ENCODE results near the gene SPOCK2. TPM values are rescaled to one million over a fixed set of nuclear protein-coding genes. Genes with fewer than 3 reads are reported as not detected.
A peak's percentile ranks its signal among the peaks of the same experiment; 100 is the strongest.

SPOCK2 gene
- total and polyA plus RNA-seq, 9 donors, result 1.4 to 77.7 (median 8.7) TPM

GRCh38 chr10:72122221-72122620 lies 33.9 kb upstream of the SPOCK2 start:
- WGBS, 3 donors, result 87 to 96% (median 92%) methylated on average over 4 of the region's 4 CpGs
- Histone ChIP-seq H3K9me3 (no peaks in the 10 kb centered on the region), H3K4me3 (no peak overlapping the region), H3K27ac (no peak overlapping the region), H3K27me3 (no peaks in the 10 kb centered on the region), H3K4me1 (ENCODE audit: insufficient read depth) (peaks cover 1% of the 10 kb centered on the region), H3K36me3 (no peaks in the 10 kb centered on the region)
- intact Hi-C loops (cut with DNase I), result loop anchor here in 1 of 4 donors (10.0 kb wide), 1 partner anchor 223 kb away; no protein-coding TSS in a partner anchor
- no peak for TF ChIP-seq POLR2A (IDR thresholded peaks at IDR 0.05)
- DNase-seq, result no peak

GRCh38 chr10:72121389-72121788 lies 33.0 kb upstream of the SPOCK2 start:
- no peaks in the 10 kb centered on the region for H3K27me3 ChIP-seq
- TF ChIP-seq POLR2A (IDR thresholded peaks at IDR 0.05) (no peak), CTCF (IDR thresholded peaks at IDR 0.05) (no peak), EP300 (IDR thresholded peaks at IDR 0.05) (no peak)
- H3K9me3 ChIP-seq, result no peaks in the 10 kb centered on the region
- H3K36me3 ChIP-seq, result no peaks in the 10 kb centered on the region
- no peak for DNase-seq
- WGBS, 3 donors, result 93 to 97% (median 96%) methylated on average over 1 of the region's 1 CpG
- intact Hi-C loops (cut with DNase I), result loop anchor here in 1 of 4 donors (10.0 kb wide), 1 partner anchor 223 kb away; no protein-coding TSS in a partner anchor
- no peak overlapping the region for H3K27ac ChIP-seq
- no peak overlapping the region for H3K4me3 ChIP-seq
- peaks cover 1% of the 10 kb centered on the region for H3K4me1 ChIP-seq (ENCODE audit: insufficient read depth)

- no peak for DNase-seq
- Histone ChIP-seq H3K4me1 (ENCODE audit: insufficient read depth) (peaks cover 2% of the 10 kb centered on the region), H3K36me3 (no peaks in the 10 kb centered on the region), H3K27ac (no peak overlapping the region), H3K4me3 (no peak overlapping the region), H3K9me3 (no peaks in the 10 kb centered on the region), H3K27me3 (no peaks in the 10 kb centered on the region)
- TF ChIP-seq EP300 (IDR thresholded peaks at IDR 0.05) (no peak), CTCF (IDR thresholded peaks at IDR 0.05) (no peak), POLR2A (IDR thresholded peaks at IDR 0.05) (no peak)
- WGBS, 3 donors, result 96 to 99% (median 96%) methylated on average over 2 of the region's 2 CpGs
- intact Hi-C loops (cut with DNase I), result loop anchor here in 2 of 4 donors (5.0 kb wide), 2 partner anchors 221 to 1184 kb away; no protein-coding TSS in a partner anchor
These were observed 28.0 kb upstream of the SPOCK2 start for GRCh38 chr10:72116372-72116771.

- H3K36me3 ChIP-seq, result no peaks in the 10 kb centered on the region
- peaks cover 3% of the 10 kb centered on the region for H3K4me1 ChIP-seq (ENCODE audit: insufficient read depth)
- H3K27me3 ChIP-seq, result no peaks in the 10 kb centered on the region
- H3K9me3 ChIP-seq, result no peaks in the 10 kb centered on the region
- no peak overlapping the region for H3K4me3 ChIP-seq
- H3K27ac ChIP-seq, result peak overlapping the region in 1 of 2 donors; percentile 21
- no peak for DNase-seq
- no peak for TF ChIP-seq CTCF (IDR thresholded peaks at IDR 0.05)
- 39 to 62% (median 58%) methylated on average over 2 of the region's 2 CpGs for WGBS, 3 donors
- intact Hi-C loops (cut with DNase I), result loop anchor here in 2 of 4 donors (5.0 kb wide), 2 partner anchors 222 to 1183 kb away; no protein-coding TSS in a partner anchor
These were observed 26.5 kb upstream of the SPOCK2 start for GRCh38 chr10:72114706-72115450.
